IMR-90 (cell line): ENCODE measurements around the gene ACOT7. TPM values are rescaled to one million over a fixed set of nuclear protein-coding genes. Genes with fewer than 3 reads are reported as not detected.
A peak's percentile ranks its signal among the peaks of the same experiment; 100 is the strongest.
"Not testable (repeated sequence)": the region's sequence is repeated elsewhere in the genome, so short reads cannot be mapped to it uniquely, and the experiment has no call there.

ENCODE experiments used
- ATAC-seq: fragments of 200-7000 bp; cut with Tn5 transposase; 2 replicates; pipeline ENCODE4 v1.9.1; 2020; ENCODE audit warnings: low read depth, mild to moderate bottlenecking, moderate library complexity
- BruUV-seq: library from RNA; stranded (reverse); fragments of 400-500 nt; replicated peaks from 2 replicates; lab custom pipeline; 2021; lab: Mats Ljungman, UMichigan
- CTCF ChIA-PET: fragments of 300-600 bp; formaldehyde crosslinking; extraction: SDS; loops from one replicate; lab custom pipeline; 2021; ENCODE audit warnings: antibody characterized with exemption; lab: Yijun Ruan, JAX
- POLR2A ChIA-PET: fragments of 300-600 bp; sonication (Branson Sonifier 250); formaldehyde crosslinking; loops from one replicate; lab custom pipeline; 2022; ENCODE audit warnings: antibody characterized with exemption; ENCODE audit not compliant: unreplicated experiment; lab: Charles Lee
- DNase-seq: peaks from one replicate; pipeline ENCODE4 v3.0.0; 2013
- H2AFZ ChIP-seq: replicated peaks from 2 replicates; pipeline ENCODE3; 2013; ENCODE audit warnings: low read length, mild to moderate bottlenecking; ENCODE audit not compliant: poor library complexity
- H2AK5ac ChIP-seq: 2 replicates; pipeline ENCODE4 v1.6.1; 2013; ENCODE audit warnings: low read depth, low read length, inconsistent platforms
- H2AK9ac ChIP-seq: replicated peaks from 2 replicates; pipeline ENCODE3; 2013; ENCODE audit warnings: mild to moderate bottlenecking, low read depth, low read length, moderate library complexity; ENCODE audit not compliant: poor library complexity
- H2BK120ac ChIP-seq: 2 replicates; pipeline ENCODE4 v1.6.1; 2013; ENCODE audit warnings: low read depth, low read length, inconsistent platforms
- H2BK15ac ChIP-seq: 3 replicates; pipeline ENCODE4 v1.6.1; 2013; ENCODE audit warnings: low read depth, low read length, inconsistent platforms
- H2BK20ac ChIP-seq: 2 replicates; pipeline ENCODE4 v1.6.1; 2013; ENCODE audit warnings: low read depth, mild to moderate bottlenecking, inconsistent platforms, low read length, moderate library complexity
- H2BK5ac ChIP-seq: 2 replicates; pipeline ENCODE4 v1.6.1; 2013; ENCODE audit warnings: mild to moderate bottlenecking, low read depth, low read length, inconsistent platforms; ENCODE audit not compliant: poor library complexity, severe bottlenecking
- H3K14ac ChIP-seq: replicated peaks from 2 replicates; pipeline ENCODE4 v1.6.1; 2013; ENCODE audit warnings: low read depth, low read length, inconsistent platforms
- H3K18ac ChIP-seq: 2 replicates; pipeline ENCODE4 v1.6.1; 2013; ENCODE audit warnings: low read depth, low read length, control low read depth
- H3K23ac ChIP-seq: 2 replicates; pipeline ENCODE4 v1.6.1; 2013; ENCODE audit warnings: low read depth, low read length, inconsistent platforms
- H3K27ac ChIP-seq: 2 replicates; pipeline ENCODE4 v1.5.1; 2013; ENCODE audit warnings: mild to moderate bottlenecking, control low read depth, low read length; ENCODE audit not compliant: insufficient read depth
- H3K27me3 ChIP-seq: 2 replicates; pipeline ENCODE4 v1.6.1; 2013; ENCODE audit warnings: low read length; ENCODE audit not compliant: control insufficient read depth, insufficient read depth
- H3K36me3 ChIP-seq: 2 replicates; pipeline ENCODE4 v1.6.1; 2013; ENCODE audit warnings: low read length, mixed read lengths; ENCODE audit not compliant: control insufficient read depth, insufficient read depth
- H3K4ac ChIP-seq: 2 replicates; pipeline ENCODE4 v1.6.1; 2013; ENCODE audit warnings: low read depth, low read length, inconsistent platforms
- H3K4me1 ChIP-seq: 2 replicates; pipeline ENCODE4 v1.6.1; 2013; ENCODE audit warnings: low read length, mixed read lengths; ENCODE audit not compliant: control insufficient read depth, insufficient read depth
- H3K4me2 ChIP-seq: 2 replicates; pipeline ENCODE4 v1.6.1; 2013; ENCODE audit warnings: low read depth, mild to moderate bottlenecking, control low read depth, low read length, moderate library complexity
- H3K4me3 ChIP-seq: 2 replicates; pipeline ENCODE4 v1.5.1; 2013; ENCODE audit warnings: low read depth, mild to moderate bottlenecking, control low read depth, low read length, moderate library complexity; ENCODE audit not compliant: insufficient read depth
- H3K56ac ChIP-seq: 2 replicates; pipeline ENCODE4 v1.6.1; 2013; ENCODE audit warnings: low read length, inconsistent platforms; ENCODE audit not compliant: insufficient read depth; ENCODE audit errors: extremely low read depth
- H3K79me1 ChIP-seq, 2 experiments: 2 replicates each; pipeline ENCODE4 v1.6.1; 2013; ENCODE audit warnings: low read length in 2 of 2, inconsistent platforms in 1 of 2, low read depth in 1 of 2
- H3K9ac ChIP-seq: 2 replicates; pipeline ENCODE4 v1.6.1; 2013; ENCODE audit warnings: low read depth, low read length, control low read depth
- H3K9me1 ChIP-seq: 2 replicates; pipeline ENCODE4 v1.6.1; 2013; ENCODE audit warnings: low read length, inconsistent platforms; ENCODE audit not compliant: insufficient read depth
- H3K9me3 ChIP-seq: 2 replicates; pipeline ENCODE4 v1.6.1; 2013; ENCODE audit warnings: low read length; ENCODE audit not compliant: control insufficient read depth, insufficient read depth
- H4K20me1 ChIP-seq: 2 replicates; pipeline ENCODE4 v1.6.1; 2013; ENCODE audit warnings: low read length, inconsistent platforms; ENCODE audit not compliant: insufficient read depth
- H4K5ac ChIP-seq: 2 replicates; pipeline ENCODE4 v1.6.1; 2013; ENCODE audit warnings: mild to moderate bottlenecking, low read depth, low read length, control low read depth
- H4K8ac ChIP-seq, 2 experiments: 2 replicates each; pipeline ENCODE4 v1.6.1; 2013; ENCODE audit warnings: low read depth in 2 of 2, low read length in 2 of 2, control low read depth in 1 of 2, inconsistent platforms in 1 of 2
- H4K91ac ChIP-seq: 2 replicates; pipeline ENCODE4 v1.6.1; 2013; ENCODE audit warnings: low read depth, low read length, inconsistent platforms; ENCODE audit not compliant: insufficient read depth
- BHLHE40 ChIP-seq: fragments of 150-350 bp; IDR thresholded peaks from 2 replicates; pipeline ENCODE4 v1.6.1; 2016; ENCODE audit warnings: mild to moderate bottlenecking, low read depth, low read length
- ELK1 ChIP-seq: fragments of 150-350 bp; IDR thresholded peaks from 2 replicates; pipeline ENCODE4 v1.6.1; 2016; ENCODE audit warnings: low read depth, mild to moderate bottlenecking, low read length, moderate library complexity, borderline replicate concordance
- FOS ChIP-seq: fragments of 150-350 bp; IDR thresholded peaks from 2 replicates; pipeline ENCODE4 v1.6.1; 2016; ENCODE audit warnings: low read depth, low read length
- MXI1 ChIP-seq: IDR thresholded peaks from 2 replicates; pipeline ENCODE4 v1.6.1; 2012; ENCODE audit warnings: low read depth, mild to moderate bottlenecking, low read length, moderate library complexity, borderline replicate concordance
- NFE2L2 ChIP-seq: fragments of 150-350 bp; IDR thresholded peaks from 2 replicates; pipeline ENCODE4 v1.6.1; 2016; ENCODE audit warnings: low read depth, mild to moderate bottlenecking, low read length
- POLR2A ChIP-seq: IDR thresholded peaks from 2 replicates; pipeline ENCODE4 v1.6.1; 2012; ENCODE audit warnings: mild to moderate bottlenecking, low read depth, low read length
- RAD21 ChIP-seq: IDR thresholded peaks from 2 replicates; pipeline ENCODE4 v1.6.1; 2012; ENCODE audit warnings: low read length, improper control_type of control experiment
- RCOR1 ChIP-seq: IDR thresholded peaks from 2 replicates; pipeline ENCODE4 v1.6.1; 2012; ENCODE audit warnings: mild to moderate bottlenecking, low read length, improper control_type of control experiment; ENCODE audit not compliant: insufficient replicate concordance
- WGBS, 2 experiments: methylation state at CpG; one replicate each; pipeline versions ENCODE4 v1.1.5 to v1.1.7; 2013; ENCODE audit warnings: missing lambda C conversion rate in 2 of 2; ENCODE audit not compliant: insufficient read length in 1 of 2; ENCODE audit errors: extremely low coverage in 2 of 2; 5-methylcytosine and 5-hydroxymethylcytosine counted together
- dilution Hi-C: fragments of 300-500 bp; cut with HindIII; formaldehyde crosslinking; loops from one replicate; pipeline ENCODE4 v1.14.3; 2018; ENCODE audit warnings: low sequenced_read_pairs; ENCODE audit not compliant: unreplicated experiment
- in situ Hi-C: fragments of 300-500 bp; cut with MboI; formaldehyde crosslinking; loops from 3 replicates; pipeline ENCODE4 v1.14.3; 2019; ENCODE audit warnings: low sequenced_read_pairs, inconsistent platforms, mixed read lengths
- intact Hi-C: fragments of 100-400 bp; cut with micrococcal nuclease; formaldehyde crosslinking; loops from 2 replicates; pipeline ENCODE4 v1.10.0; 2022
- polyA plus RNA-seq, 3 experiments: library from polyadenylated mRNA; depleted of rRNA; stranded (reverse); fragments of >200 nt; gene quantifications; 2 replicates each; pipeline ENCODE4 v1.2.3, GENCODE V29; 2012; ENCODE audit warnings: low replicate concordance in 1 of 3
- total RNA-seq: library from RNA; depleted of rRNA; stranded (reverse); fragments of >200 nt; gene quantifications from 2 replicates; pipeline ENCODE4 v1.2.3, GENCODE V29; 2012

ACOT7 gene
- total and polyA plus RNA-seq, 2 of the 4 experiments (the other 2 are of a cell fraction) = 51.6 to 242 TPM

GRCh38 chr1:6220236-6220635 lies 173.3 kb downstream of the ACOT7 start:
- Histone ChIP-seq H3K4me1 (no peaks in the 10 kb centered on the region), H2BK15ac (no peak overlapping the region), H2BK5ac (no peak overlapping the region), H3K27ac (no peak overlapping the region), H3K9me3 (no peaks in the 10 kb centered on the region), H3K4me2 (no peak overlapping the region), H2BK20ac (no peak overlapping the region), H3K14ac (no peak overlapping the region), H4K8ac (no peak overlapping the region), H3K56ac (no peak overlapping the region), H3K4me3 (no peak overlapping the region), H3K9me1 (no peaks in the 10 kb centered on the region; the same call in 1 of the 2 replicates), H4K91ac (no peak overlapping the region), H4K20me1 (no peaks in the 10 kb centered on the region; the same call in 1 of the 2 replicates), H3K9ac (no peak overlapping the region), H3K79me1 (no peaks in the 10 kb centered on the region; a peak in 1 of 4 replicates), H2AK9ac (no peak overlapping the region), H2AK5ac (no peak overlapping the region), H3K27me3 (no peaks in the 10 kb centered on the region), H3K23ac (no peak overlapping the region), H4K5ac (no peak overlapping the region), H3K36me3 (peaks cover 24% of the 10 kb centered on the region), H3K4ac (no peak overlapping the region), H3K18ac (no peak overlapping the region), H2AFZ (no peak overlapping the region), H2BK120ac (no peak overlapping the region)
- in situ Hi-C loops = no loop called here
- DNase-seq (peak; percentile 49), ATAC-seq (peak; percentile 42; the same call in 1 of the 2 replicates)
- dilution Hi-C loops = no loop called here
- no peak for TF ChIP-seq NFE2L2
- TF ChIP-seq BHLHE40 = no peak
- no peak for TF ChIP-seq MXI1
- TF ChIP-seq RCOR1 = no peak
- TF ChIP-seq FOS = no peak
- no peak for TF ChIP-seq POLR2A
- no peak for TF ChIP-seq ELK1
- TF ChIP-seq RAD21 = no peak
- intact Hi-C loops = no loop called here
- ChIA-PET CTCF (no interaction called here), POLR2A (no interaction called here)
- 100% methylated on average over 1 of the region's 8 CpGs; no CpG with 5 or more reads in 1 of the 2 experiments for WGBS, 2 experiments
- BruUV-seq = no TSS peak

- H3K27me3 ChIP-seq, H2BK15ac ChIP-seq, H2BK5ac ChIP-seq, H2AK5ac ChIP-seq, intact Hi-C loops, H3K9ac ChIP-seq, H3K4ac ChIP-seq, H3K9me1 ChIP-seq, H2BK120ac ChIP-seq, H4K91ac ChIP-seq, in situ Hi-C loops, POLR2A ChIA-PET, H3K56ac ChIP-seq, H4K8ac ChIP-seq, dilution Hi-C loops, H3K4me3 ChIP-seq, H2AFZ ChIP-seq, DNase-seq, BruUV-seq, H3K27ac ChIP-seq, H3K18ac ChIP-seq, H2AK9ac ChIP-seq, H2BK20ac ChIP-seq, H3K14ac ChIP-seq, H4K20me1 ChIP-seq, H3K4me2 ChIP-seq, H4K5ac ChIP-seq, H3K4me1 ChIP-seq, H3K23ac ChIP-seq, H3K9me3 ChIP-seq, H3K79me1 ChIP-seq, ATAC-seq: not testable (repeated sequence)
- H3K36me3 ChIP-seq = peaks cover 18% of the 10 kb centered on the region
- 100% methylated on average over 2 of the region's 11 CpGs; no CpG with 5 or more reads in 1 of the 2 experiments for WGBS, 2 experiments
- CTCF ChIA-PET = interaction anchor here (0.6 kb wide), 1 partner anchor 128 kb away, joined by 4 read pairs; no protein-coding TSS in a partner anchor
These were observed 173.9 kb downstream of the ACOT7 start for GRCh38 chr1:6219641-6220040.
